ENCODE data around the gene TOR4A.
A peak's percentile ranks its signal among the peaks of the same experiment; 100 is the strongest.
"Not testable (repeated sequence)": the region's sequence is repeated elsewhere in the genome, so short reads cannot be mapped to it uniquely, and the experiment has no call there.

Gene TOR4A

DNA sequence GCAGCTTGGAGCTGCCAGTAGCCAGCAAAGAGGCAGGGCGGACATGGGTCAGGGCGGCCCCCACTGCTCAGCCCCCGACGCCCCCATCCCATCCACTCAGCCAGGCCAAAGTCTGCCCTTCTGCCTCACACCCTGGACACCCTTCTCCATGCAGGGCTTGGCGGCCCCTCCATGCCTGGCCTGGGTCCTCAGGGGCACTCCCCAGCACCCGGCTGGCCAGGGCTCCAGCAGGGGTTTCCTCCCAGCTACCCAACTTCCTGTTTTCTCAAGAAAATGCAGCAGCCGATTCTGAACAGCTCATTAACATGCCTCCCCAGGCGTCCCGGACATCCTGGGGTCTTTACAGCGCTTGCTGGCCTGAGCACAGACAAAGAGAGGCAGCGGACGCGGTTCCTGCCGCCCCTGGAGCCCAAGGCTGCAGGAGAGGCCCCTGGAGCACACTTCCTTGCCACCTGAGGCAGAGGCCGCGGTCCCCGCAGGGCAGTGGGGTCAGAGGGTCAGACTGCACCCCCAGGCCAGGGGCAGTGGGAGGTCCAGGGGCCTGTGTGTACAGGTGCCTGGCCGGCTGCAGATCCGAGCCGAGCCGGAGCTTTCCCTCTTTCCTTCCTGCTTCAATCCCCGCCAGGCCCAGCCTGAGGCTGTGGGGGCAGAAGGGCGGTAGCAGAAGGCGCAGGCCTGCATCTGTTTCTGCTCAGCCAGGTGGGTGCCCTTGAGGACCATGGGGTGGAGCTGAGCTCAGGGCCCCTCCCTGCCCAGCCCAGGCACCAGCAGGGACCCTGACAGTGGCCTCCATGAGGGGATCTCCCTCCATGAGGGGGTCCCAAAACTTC, 43.2 kb downstream of the TOR4A start:
- peak overlapping the region; percentile 81 to 99 (median 95) for H3K4me2 ChIP-seq
- peak overlapping the region in 10 of 11 experiments; percentile 39 to 96 (median 86); a peak in 20 of 22 replicates for H3K27ac ChIP-seq
- H3K9me3 ChIP-seq (replicated peaks in 1 of 11) = peaks cover 0 to 20% (median 13%) of the 10 kb centered on the region in 11 experiments; a peak in 16 of 22 replicates
- H3K27me3 ChIP-seq = peaks cover 0 to 8% (median 0%) of the 10 kb centered on the region in 11 experiments; a peak in 4 of 22 replicates
- H3K9ac ChIP-seq = peak overlapping the region; percentile 54 to 88 (median 80); a peak in 21 of 22 replicates
- peaks cover 55 to 63% (median 62%) of the 10 kb centered on the region in 10 experiments for H3K4me1 ChIP-seq
- H3K4me3 ChIP-seq = peak overlapping the region in 8 of 10 experiments; percentile 28 to 63 (median 53); a peak in 14 of 20 replicates
- no peaks in the 10 kb centered on the region for H4K20me1 ChIP-seq
- peaks cover 0 to 14% (median 0%) of the 10 kb centered on the region in 11 experiments; a peak in 4 of 22 replicates for H3K36me3 ChIP-seq
- no peak for TF ChIP-seq Cebpa-rat (IDR thresholded peaks at IDR 0.05)

DNA sequence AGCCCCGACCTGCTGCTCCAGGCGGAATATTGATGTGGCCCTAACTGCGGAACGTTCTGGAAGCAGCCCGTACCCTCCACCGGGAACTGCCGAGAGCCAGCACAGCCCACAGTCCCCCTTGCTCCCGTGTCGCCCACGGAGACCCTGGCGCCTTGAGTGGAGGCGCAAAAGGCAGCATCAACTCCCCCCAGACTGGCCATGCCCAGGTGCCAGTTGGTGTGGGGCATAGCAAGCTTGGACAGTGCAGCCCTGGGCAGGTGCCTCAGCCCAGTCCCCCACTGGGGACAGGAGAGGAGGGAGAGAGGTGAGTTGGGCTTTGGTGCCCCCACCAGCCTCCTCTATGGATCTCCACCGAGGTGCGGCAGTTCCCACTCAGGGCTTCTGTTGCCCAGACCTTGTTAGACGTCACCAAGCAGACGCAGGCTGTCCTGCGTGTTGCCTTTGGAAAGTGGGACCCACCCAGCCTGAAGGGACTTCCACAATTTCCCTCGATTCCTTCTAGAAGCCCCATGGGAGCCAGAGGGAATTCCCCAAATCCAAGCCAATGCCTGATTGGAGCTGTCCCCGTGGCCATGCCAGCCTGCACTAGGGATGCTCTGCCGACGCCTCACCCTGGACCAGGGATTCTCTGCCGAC, 44.3 kb downstream of the TOR4A start:
- Histone ChIP-seq H3K27ac (peak overlapping the region in 8 of 11 experiments; percentile 79 to 96 (median 88); a peak in 16 of 22 replicates), H4K20me1 (no peaks in the 10 kb centered on the region), H3K4me2 (peak overlapping the region in 10 of 11 experiments; percentile 81 to 99 (median 96); a peak in 18 of 22 replicates), H3K4me3 (no peak overlapping the region), H3K36me3 (peaks cover 0 to 14% (median 0%) of the 10 kb centered on the region in 11 experiments; a peak in 4 of 22 replicates), H3K9ac (peak overlapping the region in 5 of 11 experiments; percentile 78 to 88 (median 81); a peak in 6 of 22 replicates), H3K4me1 (peaks cover 52 to 66% (median 56%) of the 10 kb centered on the region in 10 experiments), H3K27me3 (no peaks in the 10 kb centered on the region), H3K9me3 (replicated peaks in 1 of 11) (peaks cover 0 to 23% (median 13%) of the 10 kb centered on the region in 11 experiments; a peak in 16 of 22 replicates)
- TF ChIP-seq Cebpa-rat (IDR thresholded peaks at IDR 0.05) = no peak

- H4K20me1 ChIP-seq = no peaks in the 10 kb centered on the region
- H3K4me1 ChIP-seq = peaks cover 33 to 54% (median 41%) of the 10 kb centered on the region in 10 experiments
- H3K36me3 ChIP-seq = peaks cover 0 to 14% (median 0%) of the 10 kb centered on the region in 11 experiments; a peak in 4 of 22 replicates
- H3K9me3 ChIP-seq (replicated peaks in 1 of 11) = peaks cover 0 to 33% (median 20%) of the 10 kb centered on the region in 11 experiments; a peak in 17 of 22 replicates
- no peak for TF ChIP-seq Cebpa-rat (IDR thresholded peaks at IDR 0.05)
- no peak overlapping the region for H3K27ac ChIP-seq
- no peak overlapping the region for H3K4me2 ChIP-seq
- H3K4me3 ChIP-seq = no peak overlapping the region
- no peak overlapping the region for H3K9ac ChIP-seq
- H3K27me3 ChIP-seq = no peaks in the 10 kb centered on the region
Observed at GRCh38 chr9:137323531-137324331, 46.2 kb downstream of the TOR4A start.

- Histone ChIP-seq H3K4me3 (no peak overlapping the region), H3K9me3 (replicated peaks in 1 of 11) (peaks cover 0 to 42% (median 29%) of the 10 kb centered on the region in 11 experiments; a peak in 18 of 22 replicates), H3K4me1 (peaks cover 19 to 40% (median 27%) of the 10 kb centered on the region in 10 experiments), H3K9ac (no peak overlapping the region), H4K20me1 (no peaks in the 10 kb centered on the region), H3K27ac (no peak overlapping the region), H3K27me3 (no peaks in the 10 kb centered on the region), H3K36me3 (peaks cover 0 to 14% (median 0%) of the 10 kb centered on the region in 11 experiments; a peak in 4 of 22 replicates), H3K4me2 (no peak overlapping the region)
- no peak for TF ChIP-seq Cebpa-rat (IDR thresholded peaks at IDR 0.05)
Observed at GRCh38 chr9:137325124-137325523, 47.6 kb downstream of the TOR4A start.

DNA sequence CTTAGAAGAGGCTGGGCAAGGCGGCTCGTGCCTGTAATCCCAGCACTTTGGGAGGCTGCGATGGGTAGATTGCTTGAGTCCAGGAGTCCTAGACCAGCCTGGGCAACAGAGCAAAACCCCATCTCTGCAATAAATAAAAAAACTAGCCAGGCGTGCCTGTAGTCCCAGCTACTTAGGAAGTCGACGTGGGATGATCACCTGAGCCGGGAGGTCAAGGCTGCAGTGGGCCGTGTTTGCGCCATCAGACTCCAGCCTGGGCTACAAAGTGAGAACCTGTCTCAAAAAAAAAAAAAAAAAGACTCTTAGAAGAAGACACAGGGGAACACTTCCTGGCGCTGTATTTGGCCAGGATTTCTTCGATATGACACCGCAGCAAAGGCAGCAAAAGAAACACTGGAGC, 48.3 kb downstream of the TOR4A start:
- Histone ChIP-seq H3K9me3 (replicated peaks in 1 of 11) (peaks cover 0 to 44% (median 31%) of the 10 kb centered on the region in 11 experiments; a peak in 18 of 22 replicates), H3K27me3 (no peaks in the 10 kb centered on the region), H3K4me1 (peaks cover 13 to 33% (median 20%) of the 10 kb centered on the region in 10 experiments), H3K4me3 (no peak overlapping the region), H3K27ac (peak overlapping the region in 3 of 11 experiments; percentile 32 to 65 (median 45); a peak in 3 of 22 replicates), H3K9ac (no peak overlapping the region), H3K36me3 (peaks cover 0 to 14% (median 0%) of the 10 kb centered on the region in 11 experiments; a peak in 4 of 22 replicates), H3K4me2 (peak overlapping the region in 4 of 11 experiments; percentile 28 to 73 (median 58); a peak in 6 of 22 replicates), H4K20me1 (no peaks in the 10 kb centered on the region)
- no peak for TF ChIP-seq Cebpa-rat (IDR thresholded peaks at IDR 0.05)

GRCh38 chr9:137326445-137327065, 49.0 kb downstream of the TOR4A start:
- peak overlapping the region in 4 of 11 experiments; percentile 19 to 65 (median 38); a peak in 6 of 22 replicates for H3K27ac ChIP-seq
- no peaks in the 10 kb centered on the region for H3K27me3 ChIP-seq
- H4K20me1 ChIP-seq = no peaks in the 10 kb centered on the region
- 0 out of 22 replicates have a peak overlapping the region, but pooled peaks of 1 of the 11 experiments have one; percentile 29 for H3K9ac ChIP-seq
- peaks cover 0 to 14% (median 0%) of the 10 kb centered on the region in 11 experiments; a peak in 4 of 22 replicates for H3K36me3 ChIP-seq
- H3K4me1 ChIP-seq = peaks cover 5 to 26% (median 13%) of the 10 kb centered on the region in 10 experiments
- peak overlapping the region in 5 of 11 experiments; percentile 16 to 73 (median 50); a peak in 9 of 22 replicates for H3K4me2 ChIP-seq
- H3K9me3 ChIP-seq (replicated peaks in 1 of 11) = peaks cover 0 to 44% (median 31%) of the 10 kb centered on the region in 11 experiments; a peak in 18 of 22 replicates
- no peak for TF ChIP-seq Cebpa-rat (IDR thresholded peaks at IDR 0.05)
- H3K4me3 ChIP-seq = no peak overlapping the region

- H3K4me2 ChIP-seq, H4K20me1 ChIP-seq, H3K27ac ChIP-seq, H3K4me3 ChIP-seq, H3K9ac ChIP-seq, H3K27me3 ChIP-seq: not testable (repeated sequence)
- Histone ChIP-seq H3K9me3 (replicated peaks in 1 of 11) (peaks cover 0 to 34% (median 22%) of the 10 kb centered on the region in 11 experiments; a peak in 17 of 22 replicates), H3K4me1 (peaks cover 0 to 21% (median 6%) of the 10 kb centered on the region in 10 experiments; a peak in 9 of 20 replicates), H3K36me3 (peaks cover 0 to 14% (median 0%) of the 10 kb centered on the region in 11 experiments; a peak in 4 of 22 replicates)
Observed at GRCh38 chr9:137327641-137328550, 50.4 kb downstream of the TOR4A start.

- H3K9ac ChIP-seq, H3K4me2 ChIP-seq, H3K4me3 ChIP-seq, H3K27ac ChIP-seq, H3K36me3 ChIP-seq, H4K20me1 ChIP-seq, H3K27me3 ChIP-seq: not testable (repeated sequence)
- Histone ChIP-seq H3K9me3 (replicated peaks in 1 of 11) (peaks cover 0 to 25% (median 13%) of the 10 kb centered on the region in 11 experiments; a peak in 16 of 22 replicates), H3K4me1 (peaks cover 0 to 21% (median 6%) of the 10 kb centered on the region in 10 experiments; a peak in 9 of 20 replicates)
Observed at GRCh38 chr9:137329590-137329989, 52.1 kb downstream of the TOR4A start.
